Myocyte (in vitro differentiated cells): ENCODE data around the gene SSTR5. TPM values are rescaled to one million over a fixed set of nuclear protein-coding genes. Genes with fewer than 3 reads are reported as not detected.

Experiments
- DNase-seq: peaks from one replicate; pipeline ENCODE4 v3.0.0-alpha.2; 2012; ENCODE audit warnings: low read depth
- total RNA-seq: library from RNA; depleted of rRNA; stranded (reverse); fragments of >200 nt; gene quantifications from 2 replicates; pipeline ENCODE4 v1.2.3, GENCODE V29; 2014

Gene SSTR5
- total RNA-seq, 1 donor from 2014 or later = 0.29 TPM

- DNase-seq = no peak
Observed at GRCh38 chr16:1053700-1054368, 18.7 kb upstream of the SSTR5 start.

GRCh38 chr16:1054660-1055556, 17.6 kb upstream of the SSTR5 start:
- peak; percentile 93 for DNase-seq

GRCh38 chr16:1055557-1055924, 17.0 kb upstream of the SSTR5 start:
- no peak for DNase-seq

- no peak for DNase-seq
Observed at GRCh38 chr16:1056196-1056595, 16.4 kb upstream of the SSTR5 start.

- DNase-seq = no peak
Observed at GRCh38 chr16:1057252-1057932, 15.2 kb upstream of the SSTR5 start.

- DNase-seq = no peak
Observed at GRCh38 chr16:1058216-1058615, 14.3 kb upstream of the SSTR5 start.

- DNase-seq = no peak
Observed at GRCh38 chr16:1059310-1059709, 13.2 kb upstream of the SSTR5 start.

GRCh38 chr16:1060416-1061340, 11.9 kb upstream of the SSTR5 start:
- DNase-seq = peak; percentile 52

- no peak for DNase-seq
Observed at GRCh38 chr16:1061769-1062505, 10.6 kb upstream of the SSTR5 start.

- DNase-seq = peak; percentile 44
Observed at GRCh38 chr16:1062895-1063294, 9.7 kb upstream of the SSTR5 start.

GRCh38 chr16:1063728-1064127, 8.8 kb upstream of the SSTR5 start:
- DNase-seq = no peak

GRCh38 chr16:1065469-1066128, 6.9 kb upstream of the SSTR5 start:
- DNase-seq = no peak

- no peak for DNase-seq
Observed at GRCh38 chr16:1066584-1067172, 5.9 kb upstream of the SSTR5 start.

- no peak for DNase-seq
Observed at GRCh38 chr16:1067629-1068028, 4.9 kb upstream of the SSTR5 start.

- DNase-seq = no peak
Observed at GRCh38 chr16:1068451-1068850, 4.1 kb upstream of the SSTR5 start.

- DNase-seq = no peak
Observed at GRCh38 chr16:1069154-1069553, 3.4 kb upstream of the SSTR5 start.

- no peak for DNase-seq
Observed at GRCh38 chr16:1070084-1070863, 2.3 kb upstream of the SSTR5 start.

- no peak for DNase-seq
Observed at GRCh38 chr16:1070864-1071408, 1.6 kb upstream of the SSTR5 start.
